NT2/D1 (cell line): ENCODE results near the gene CDKL4.

Experiments used
- DNase-seq: peaks from one replicate; pipeline ENCODE4 v3.0.0-alpha.2; 2011; ENCODE audit warnings: low read depth, low spot score
- H3K27me3 ChIP-seq: 2 replicates; pipeline ENCODE4 v1.6.0; 2011; ENCODE audit warnings: mild to moderate bottlenecking; ENCODE audit not compliant: insufficient read length, insufficient read depth
- H3K36me3 ChIP-seq: 2 replicates; pipeline ENCODE4 v1.6.1; 2011; ENCODE audit warnings: mild to moderate bottlenecking, low read length, mixed read lengths; ENCODE audit not compliant: insufficient read depth, insufficient read length
- H3K4me1 ChIP-seq: 2 replicates; pipeline ENCODE4 v1.5.1; 2011; ENCODE audit not compliant: insufficient read depth, insufficient read length
- H3K4me3 ChIP-seq: 2 replicates; pipeline ENCODE4 v1.5.1; 2011; ENCODE audit warnings: low read depth; ENCODE audit not compliant: insufficient read length
- H3K9ac ChIP-seq: 2 replicates; pipeline ENCODE4 v1.6.0; 2011; ENCODE audit warnings: low read depth; ENCODE audit not compliant: insufficient read length
- H3K9me3 ChIP-seq: 2 replicates; pipeline ENCODE4 v1.5.1; 2011; ENCODE audit warnings: mild to moderate bottlenecking, low read length; ENCODE audit not compliant: insufficient read depth
- SUZ12 ChIP-seq: IDR thresholded peaks from 2 replicates; pipeline ENCODE4 v1.6.1; 2011; ENCODE audit not compliant: insufficient read length, insufficient read depth; ENCODE audit errors: extremely low read depth
- YY1 ChIP-seq: IDR thresholded peaks from 2 replicates; pipeline ENCODE4 v1.6.1; 2011; ENCODE audit not compliant: insufficient read length, insufficient read depth
- ZNF274 ChIP-seq: IDR thresholded peaks from 2 replicates; pipeline ENCODE4 v1.6.1; 2011; ENCODE audit warnings: mild to moderate bottlenecking, low read depth, low read length

CDKL4 gene

GRCh38 chr2:39243469-39244123, at the start of gene CDKL4:
Gene CDKL4 (minus strand): TSS chr2:39243970.
- H3K9ac ChIP-seq: no peak within 1 kb of the TSS

GRCh38 chr2:39290433-39290832, 46.7 kb upstream of the CDKL4 start:
- H3K4me3 ChIP-seq: no peak overlapping the region
- H3K9me3 ChIP-seq: no peaks in the 10 kb centered on the region
- H3K4me1 ChIP-seq: no peaks in the 10 kb centered on the region
- H3K27me3 ChIP-seq: no peaks in the 10 kb centered on the region
- H3K36me3 ChIP-seq: peaks cover 28% of the 10 kb centered on the region
- no peak for TF ChIP-seq SUZ12
- no peak for TF ChIP-seq ZNF274
- no peak for TF ChIP-seq YY1
- DNase-seq: no peak
- H3K9ac ChIP-seq: no peak overlapping the region

More at GRCh38 chr2:39243469-39244123, at the start of gene CDKL4:
- DNase-seq: no peak
- no peak within 1 kb of the TSS for H3K4me3 ChIP-seq
- peaks cover 6% of the 10 kb centered on the region; the same call in 1 of the 2 replicates for H3K9me3 ChIP-seq
- TF ChIP-seq SUZ12 (no peak), YY1 (no peak), ZNF274 (no peak)
- no peaks in the 10 kb centered on the region for H3K27me3 ChIP-seq
- H3K4me1 ChIP-seq: no peaks in the 10 kb centered on the region
- no peaks in the 10 kb centered on the region for H3K36me3 ChIP-seq

GRCh38 chr2:39289609-39290008, 45.8 kb upstream of the CDKL4 start:
- Histone ChIP-seq H3K9ac (no peak overlapping the region), H3K4me1 (no peaks in the 10 kb centered on the region), H3K4me3 (no peak overlapping the region), H3K27me3 (no peaks in the 10 kb centered on the region), H3K9me3 (no peaks in the 10 kb centered on the region), H3K36me3 (peaks cover 28% of the 10 kb centered on the region)
- no peak for TF ChIP-seq YY1
- TF ChIP-seq SUZ12: no peak
- no peak for TF ChIP-seq ZNF274
- no peak for DNase-seq

- Histone ChIP-seq H3K36me3 (peaks cover 12% of the 10 kb centered on the region), H3K9ac (no peak overlapping the region), H3K4me3 (no peak overlapping the region), H3K27me3 (no peaks in the 10 kb centered on the region), H3K9me3 (no peaks in the 10 kb centered on the region), H3K4me1 (no peaks in the 10 kb centered on the region)
- TF ChIP-seq ZNF274 (no peak), SUZ12 (no peak), YY1 (no peak)
- no peak for DNase-seq
Measured at GRCh38 chr2:39283561-39283960, 39.8 kb upstream of the CDKL4 start.

GRCh38 chr2:39281391-39281790, 37.6 kb upstream of the CDKL4 start:
- Histone ChIP-seq H3K9ac (no peak overlapping the region), H3K4me1 (no peaks in the 10 kb centered on the region), H3K27me3 (no peaks in the 10 kb centered on the region), H3K9me3 (no peaks in the 10 kb centered on the region), H3K36me3 (peaks cover 16% of the 10 kb centered on the region), H3K4me3 (no peak overlapping the region)
- TF ChIP-seq ZNF274: no peak
- TF ChIP-seq SUZ12: no peak
- no peak for TF ChIP-seq YY1
- DNase-seq: peak; percentile 3

- no peak overlapping the region for H3K9ac ChIP-seq
- H3K4me3 ChIP-seq: no peak overlapping the region
- H3K27me3 ChIP-seq: no peaks in the 10 kb centered on the region
- H3K4me1 ChIP-seq: no peaks in the 10 kb centered on the region
- DNase-seq: no peak
- no peaks in the 10 kb centered on the region for H3K9me3 ChIP-seq
- no peak for TF ChIP-seq YY1
- TF ChIP-seq SUZ12: no peak
- peaks cover 23% of the 10 kb centered on the region for H3K36me3 ChIP-seq
Measured at GRCh38 chr2:39275016-39275415, 31.2 kb upstream of the CDKL4 start.

- Histone ChIP-seq H3K36me3 (peaks cover 8% of the 10 kb centered on the region), H3K9ac (no peak overlapping the region), H3K4me1 (no peaks in the 10 kb centered on the region), H3K9me3 (no peaks in the 10 kb centered on the region), H3K27me3 (no peaks in the 10 kb centered on the region), H3K4me3 (no peak overlapping the region)
- TF ChIP-seq ZNF274 (no peak), SUZ12 (no peak), YY1 (no peak)
- DNase-seq: no peak
Measured at GRCh38 chr2:39269941-39270340, 26.2 kb upstream of the CDKL4 start.
